GM15510 (cell line): ENCODE measurements around the gene INPP5B.

Experiments used
- POLR2A ChIP-seq: IDR thresholded peaks from 3 replicates; pipeline ENCODE4 v1.6.1; 2011; ENCODE audit warnings: borderline replicate concordance; ENCODE audit not compliant: insufficient read length; ENCODE audit errors: extremely low read depth

Gene INPP5B

GRCh38 chr1:37890378-37891014 lies 56.4 kb downstream of the INPP5B start:
- TF ChIP-seq POLR2A = no peak

- TF ChIP-seq POLR2A = no peak
Measured at GRCh38 chr1:37888022-37888700, 58.7 kb downstream of the INPP5B start.

GRCh38 chr1:37884145-37884544 lies 62.7 kb downstream of the INPP5B start:
- no peak for TF ChIP-seq POLR2A

GRCh38 chr1:37883671-37884070 lies 63.2 kb downstream of the INPP5B start:
- TF ChIP-seq POLR2A = no peak

DNA sequence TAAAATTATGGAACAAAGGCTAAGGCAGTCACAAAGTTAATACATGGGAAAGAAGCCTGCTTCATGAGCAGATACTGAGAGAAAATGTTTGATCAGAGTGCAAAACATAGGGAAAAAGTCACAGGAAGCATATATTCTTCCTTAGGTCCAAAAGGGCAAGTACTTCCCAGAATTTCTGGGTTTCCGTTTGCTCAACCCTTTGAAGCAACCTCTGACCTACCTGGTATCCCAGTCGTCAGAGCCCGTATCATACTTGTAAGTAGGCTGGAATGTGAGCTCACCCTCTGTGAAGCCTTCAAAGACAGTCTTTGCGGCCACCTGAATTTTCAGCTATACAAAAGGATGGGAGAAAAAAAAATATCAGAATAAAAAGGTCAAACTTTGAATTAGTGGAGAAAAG lies 67.0 kb downstream of the INPP5B start:
- no peak for TF ChIP-seq POLR2A

GRCh38 chr1:37878071-37878470 lies 68.8 kb downstream of the INPP5B start:
- TF ChIP-seq POLR2A = no peak

DNA sequence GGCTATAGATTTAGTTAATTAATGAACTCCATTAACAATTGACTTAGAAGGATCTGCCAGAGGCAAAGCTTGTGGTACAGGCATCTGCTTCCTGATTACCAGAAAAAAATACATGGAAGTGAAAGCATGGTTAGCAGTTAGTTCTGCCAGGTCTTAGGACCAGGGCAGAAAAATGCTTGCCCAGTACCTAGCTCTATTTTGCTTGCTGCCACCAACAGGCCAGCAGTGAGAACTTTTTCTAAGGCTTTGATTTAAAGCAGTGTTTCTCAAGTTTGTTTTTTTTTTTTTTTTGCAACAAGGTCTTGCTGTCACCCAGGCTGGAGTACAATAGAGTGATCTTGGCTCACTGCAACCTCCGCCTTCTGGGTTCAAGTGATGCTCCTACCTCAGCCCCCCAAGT lies 71.0 kb downstream of the INPP5B start:
- no peak for TF ChIP-seq POLR2A

- TF ChIP-seq POLR2A = no peak
Measured at GRCh38 chr1:37872692-37873091, 74.2 kb downstream of the INPP5B start.

DNA sequence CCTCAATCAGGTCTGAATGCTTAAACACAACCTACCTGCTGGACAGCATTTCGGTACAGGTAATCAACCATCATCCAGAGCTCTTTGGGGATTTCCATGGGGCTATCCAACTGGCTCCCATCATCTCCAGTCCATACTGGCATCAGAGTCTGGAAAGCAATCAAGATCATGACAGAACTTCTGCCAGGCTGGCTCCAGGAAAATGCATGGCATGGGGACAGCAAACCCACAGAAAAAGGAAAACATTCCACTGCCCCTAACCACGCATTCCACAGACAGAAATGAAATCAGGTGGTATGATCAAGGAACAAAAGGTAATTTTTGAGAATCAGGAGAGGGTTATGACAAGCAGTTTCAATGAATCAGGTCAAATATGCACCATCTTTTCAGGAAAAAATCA lies 78.4 kb downstream of the INPP5B start:
- TF ChIP-seq POLR2A = no peak

GRCh38 chr1:37867784-37868183 lies 79.1 kb downstream of the INPP5B start:
- no peak for TF ChIP-seq POLR2A

DNA sequence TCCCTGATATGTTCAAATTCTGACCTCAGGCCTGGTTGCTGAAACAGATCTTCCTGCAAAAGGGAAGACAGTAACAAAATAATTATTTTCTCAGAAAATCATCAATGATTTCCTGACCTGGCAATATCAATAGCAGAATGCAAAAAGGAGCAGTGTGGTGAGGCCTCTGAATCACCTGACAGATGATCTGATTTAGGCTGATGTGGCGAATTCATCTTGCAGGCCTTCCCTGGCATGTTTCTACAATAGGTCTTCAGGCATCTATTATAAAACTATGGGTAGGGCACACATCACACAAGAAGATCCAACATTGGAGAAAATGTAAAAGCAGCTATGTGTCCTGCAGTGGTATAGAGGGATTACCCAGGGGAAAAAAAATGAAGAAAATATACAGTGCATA lies 80.4 kb downstream of the INPP5B start:
- TF ChIP-seq POLR2A = no peak

DNA sequence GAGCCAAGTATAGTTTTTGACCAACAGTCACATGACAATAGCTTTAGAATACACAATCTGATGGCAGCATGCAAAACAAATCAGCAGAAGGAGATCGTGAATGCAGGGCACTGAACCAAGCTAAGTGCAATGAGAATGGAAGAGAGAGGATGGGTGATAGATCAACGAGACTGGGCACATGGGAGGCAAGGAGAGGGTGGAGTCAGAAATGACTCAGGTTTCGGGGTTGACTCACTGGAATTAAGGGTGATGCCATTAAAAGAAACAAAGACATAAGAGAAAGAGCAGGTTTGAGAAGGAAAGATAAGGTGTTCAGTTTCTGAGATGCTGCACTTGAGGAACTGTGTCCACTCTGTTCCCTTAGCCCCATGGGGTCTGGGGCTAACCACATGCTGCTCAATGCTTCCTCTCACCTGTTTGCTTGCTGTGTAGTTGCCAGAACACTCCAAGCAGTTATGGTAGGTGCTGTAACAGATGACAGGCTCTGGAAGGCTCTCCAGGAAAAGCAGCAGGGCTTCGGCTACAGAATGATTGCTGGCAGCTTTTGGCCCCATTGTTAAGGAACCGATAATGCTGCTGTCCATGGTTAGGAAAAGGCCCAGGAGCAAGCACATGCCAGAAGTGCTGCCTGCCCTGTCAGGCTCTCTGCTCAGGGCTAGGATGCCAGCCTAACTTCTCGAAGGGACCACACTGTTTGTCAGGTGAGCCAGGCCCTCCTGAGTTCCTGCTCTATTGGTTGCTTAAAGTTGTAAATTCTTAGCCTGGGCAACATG lies 81.3 kb downstream of the INPP5B start:
- TF ChIP-seq POLR2A = no peak

DNA sequence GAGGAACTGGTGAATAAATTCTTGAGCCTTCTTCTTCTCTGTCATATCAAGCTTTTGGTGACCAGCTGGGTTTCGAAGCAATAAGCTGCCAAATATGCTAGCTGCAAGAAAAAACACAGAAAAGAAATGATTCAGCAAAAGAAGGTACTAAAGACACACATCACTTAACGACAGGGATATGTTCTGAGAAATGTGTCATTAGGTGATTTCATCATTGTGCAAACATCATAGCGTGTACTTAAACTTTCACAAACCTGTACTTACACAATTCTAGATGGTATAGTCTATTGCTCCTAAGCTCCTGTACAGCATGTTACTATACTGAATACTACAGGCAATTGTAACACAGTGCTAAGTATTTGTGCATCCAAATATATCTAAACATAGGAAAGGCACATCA lies 84.5 kb downstream of the INPP5B start:
- no peak for TF ChIP-seq POLR2A

DNA sequence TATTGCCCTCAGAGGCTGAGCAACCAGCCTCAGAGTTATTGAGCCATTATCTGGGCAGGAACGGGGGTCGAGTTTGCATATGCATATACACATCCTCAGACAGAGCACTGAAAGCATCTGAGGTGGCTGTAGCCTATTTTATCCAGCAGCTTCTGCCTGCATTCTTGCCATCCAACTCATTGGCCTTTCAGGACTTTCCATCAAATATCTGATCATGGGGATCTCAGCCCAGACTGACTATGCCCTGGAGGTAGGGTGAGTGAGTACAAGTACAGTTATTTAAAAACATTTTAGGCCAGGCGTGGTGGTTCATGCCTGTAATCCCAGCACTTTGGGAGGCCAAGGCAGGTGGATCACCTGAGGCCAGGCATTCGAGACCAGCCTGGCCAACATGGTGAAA lies 85.7 kb downstream of the INPP5B start:
- TF ChIP-seq POLR2A = no peak

DNA sequence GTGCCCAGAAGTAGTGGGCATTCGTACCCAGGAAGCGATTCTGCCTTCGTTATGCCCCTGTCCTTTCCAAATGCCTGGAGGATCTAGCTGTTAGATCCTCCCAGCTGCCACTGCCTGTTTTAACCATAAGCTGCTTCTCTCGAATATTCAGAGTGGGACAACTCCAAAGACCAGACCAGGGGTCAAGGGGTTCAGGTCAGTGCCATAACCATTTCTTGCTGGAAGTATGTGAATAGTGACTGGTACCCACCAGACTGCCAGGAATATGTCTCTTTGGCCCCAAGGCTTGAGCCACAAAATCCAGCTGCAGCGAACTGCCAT lies 86.5 kb downstream of the INPP5B start:
- no peak for TF ChIP-seq POLR2A
